HEK293T (cell line): ENCODE data around the gene TSGA10IP.

ENCODE experiments used
- FOXK2 ChIP-seq: fragments of 450-650 bp; IDR thresholded peaks from 2 replicates; pipeline ENCODE4 v1.6.1; 2016; ENCODE audit warnings: mild to moderate bottlenecking
- FOXM1 ChIP-seq: fragments of 450-650 bp; IDR thresholded peaks from 2 replicates; pipeline ENCODE4 v1.6.1; 2017; ENCODE audit warnings: mild to moderate bottlenecking, borderline replicate concordance
- SP1 ChIP-seq: fragments of 450-650 bp; IDR thresholded peaks from 2 replicates; pipeline ENCODE4 v1.6.1; 2017
- SUZ12 ChIP-seq: fragments of 450-650 bp; IDR thresholded peaks from 2 replicates; pipeline ENCODE4 v1.6.1; 2016; ENCODE audit warnings: mild to moderate bottlenecking

- TF ChIP-seq SUZ12 = no peak
- no peak for TF ChIP-seq FOXK2
- no peak for TF ChIP-seq FOXM1
- no peak for TF ChIP-seq SP1
Measured at GRCh38 chr11:65944767-65945166, 513 bp upstream of the TSGA10IP start.
